H1 (cell line): ENCODE data around the gene RGS3. TPM values are rescaled to one million over a fixed set of nuclear protein-coding genes. Genes with fewer than 3 reads are reported as not detected.

Source experiments
- CTCF ChIA-PET: fragments of 300-600 bp; sonication (Branson Sonifier 250); formaldehyde crosslinking; loops from one replicate; lab custom pipeline; 2021; ENCODE audit not compliant: partially characterized antibody; lab: Charles Lee
- POLR2A ChIA-PET: fragments of 300-600 bp; sonication (Branson Sonifier 250); formaldehyde crosslinking; loops from one replicate; lab custom pipeline; 2021; ENCODE audit warnings: inconsistent platforms; ENCODE audit not compliant: partially characterized antibody; lab: Charles Lee
- DNase-seq, 2 experiments: peaks; one replicate each; pipeline versions ENCODE4 v3.0.0 to v3.0.0-alpha.2; 2010 to 2022; ENCODE audit warnings: low spot score in 2 of 2, low read depth in 1 of 2, mixed read lengths in 1 of 2
- FAIRE-seq: peaks from 2 replicates; lab custom pipeline; 2011; peaks lifted over from hg19 to GRCh38; lab: Jason Lieb, UNC
- H2AFZ ChIP-seq: 2 replicates; pipeline ENCODE4 v1.8.1; 2012; ENCODE audit warnings: low read length, inconsistent platforms
- H2AK5ac ChIP-seq: 2 replicates; pipeline ENCODE4 v1.6.1; 2013; ENCODE audit warnings: low read depth, low read length
- H2BK120ac ChIP-seq: replicated peaks from 2 replicates; pipeline ENCODE3; 2013; ENCODE audit warnings: low read depth, low read length, inconsistent platforms
- H2BK12ac ChIP-seq: 2 replicates; pipeline ENCODE4 v1.6.1; 2013; ENCODE audit warnings: low read depth, low read length
- H2BK15ac ChIP-seq: 2 replicates; pipeline ENCODE4 v1.6.1; 2013; ENCODE audit warnings: low read length
- H2BK20ac ChIP-seq: 2 replicates; pipeline ENCODE4 v1.6.1; 2013; ENCODE audit warnings: low read length
- H2BK5ac ChIP-seq: 2 replicates; pipeline ENCODE4 v1.6.1; 2013; ENCODE audit warnings: low read depth, low read length
- H3K14ac ChIP-seq: 2 replicates; pipeline ENCODE4 v1.6.1; 2013; ENCODE audit warnings: inconsistent platforms; ENCODE audit not compliant: insufficient read length
- H3K18ac ChIP-seq: 2 replicates; pipeline ENCODE4 v1.6.1; 2013; ENCODE audit warnings: low read length; ENCODE audit errors: extremely low read depth
- H3K23ac ChIP-seq: 2 replicates; pipeline ENCODE4 v1.6.1; 2013; ENCODE audit warnings: inconsistent platforms; ENCODE audit not compliant: insufficient read length
- H3K23me2 ChIP-seq: 2 replicates; pipeline ENCODE4 v1.6.1; 2013; ENCODE audit warnings: low read depth, low read length
- H3K27ac ChIP-seq: 2 replicates; pipeline ENCODE4 v1.6.1; 2011; ENCODE audit warnings: low read depth, low read length, inconsistent platforms
- H3K27me3 ChIP-seq, 4 experiments: replicated peaks in 1 of 4; 1 replicate in 1 of 4; 2 replicates in 3 of 4; pipeline versions ENCODE4 v1.6.1 to v1.8.1; 2011 to 2013; ENCODE audit warnings: low read length in 3 of 4, mild to moderate bottlenecking in 3 of 4, inconsistent platforms in 2 of 4, mixed read lengths in 2 of 4, moderate library complexity in 1 of 4; ENCODE audit not compliant: control insufficient read depth in 3 of 4, insufficient read depth in 3 of 4; ENCODE audit errors: extremely low read depth in 1 of 4
- H3K36me3 ChIP-seq, 4 experiments: 2 replicates each; pipeline versions ENCODE4 v1.6.1 to v1.8.1; 2011 to 2013; ENCODE audit warnings: mild to moderate bottlenecking in 4 of 4, low read length in 3 of 4, moderate library complexity in 2 of 4, control low read depth in 1 of 4, inconsistent platforms in 1 of 4; ENCODE audit not compliant: insufficient read depth in 4 of 4, control insufficient read depth in 2 of 4
- H3K4ac ChIP-seq: replicated peaks from 2 replicates; pipeline ENCODE3; 2013; ENCODE audit warnings: low read length, low read depth, mixed read lengths, inconsistent platforms; ENCODE audit not compliant: insufficient read length
- H3K4me1 ChIP-seq, 4 experiments: replicated peaks in 1 of 4; 1 replicate in 1 of 4; 2 replicates in 3 of 4; pipeline versions ENCODE4 v1.6.1 to v1.8.1; 2011 to 2013; ENCODE audit warnings: low read length in 3 of 4, inconsistent platforms in 2 of 4, mixed read lengths in 1 of 4; ENCODE audit not compliant: insufficient read depth in 4 of 4, control insufficient read depth in 3 of 4
- H3K4me2 ChIP-seq, 2 experiments: 2 replicates each; pipeline versions ENCODE4 v1.6.1 to v1.8.1; 2011 to 2013; ENCODE audit warnings: low read depth in 2 of 2, low read length in 2 of 2, control low read depth in 1 of 2, inconsistent platforms in 1 of 2, mild to moderate bottlenecking in 1 of 2; ENCODE audit not compliant: insufficient read depth in 1 of 2
- H3K4me3 ChIP-seq, 4 experiments: fragments of 200-600, 300-600 bp in 1 of 4; sonication (generic), shearing (Covaris generic), sonication (Bioruptor Twin) in 1 of 4; 2 replicates each; pipeline versions ENCODE4 v1.5.1 to v1.8.1; 2011 to 2016; ENCODE audit warnings: low read length in 4 of 4, low read depth in 3 of 4, control low read depth in 2 of 4, inconsistent platforms in 2 of 4, mild to moderate bottlenecking in 2 of 4, mixed read lengths in 1 of 4, moderate library complexity in 1 of 4; ENCODE audit not compliant: insufficient read depth in 2 of 4; ENCODE audit errors: extremely low read depth in 1 of 4
- H3K56ac ChIP-seq: replicated peaks from 2 replicates; pipeline ENCODE3; 2013; ENCODE audit warnings: low read depth, mild to moderate bottlenecking, mixed read lengths, low read length, inconsistent platforms; ENCODE audit not compliant: insufficient read length
- H3K79me1 ChIP-seq: 2 replicates; pipeline ENCODE4 v1.6.1; 2013; ENCODE audit warnings: low read depth, low read length, control low read depth
- H3K79me2 ChIP-seq, 2 experiments: 2 replicates each; pipeline versions ENCODE4 v1.6.1 to v1.8.1; 2012 to 2013; ENCODE audit warnings: low read length in 2 of 2, mild to moderate bottlenecking in 2 of 2, inconsistent platforms in 1 of 2; ENCODE audit not compliant: insufficient read depth in 2 of 2, control insufficient read depth in 1 of 2
- H3K9ac ChIP-seq, 4 experiments: replicated peaks in 1 of 4; 1 replicate in 1 of 4; 2 replicates in 3 of 4; pipeline versions ENCODE4 v1.6.1 to v1.8.1; 2011 to 2013; ENCODE audit warnings: low read depth in 3 of 4, low read length in 3 of 4, control low read depth in 2 of 4, mild to moderate bottlenecking in 2 of 4, moderate library complexity in 2 of 4, inconsistent platforms in 1 of 4; ENCODE audit errors: extremely low read depth in 1 of 4
- H3K9me3 ChIP-seq, 2 experiments: 2 replicates each; pipeline versions ENCODE4 v1.6.1 to v1.8.1; 2012 to 2013; ENCODE audit warnings: mild to moderate bottlenecking in 2 of 2, moderate library complexity in 2 of 2, control low read depth in 1 of 2, inconsistent platforms in 1 of 2, low read depth in 1 of 2, low read length in 1 of 2, mixed read lengths in 1 of 2; ENCODE audit not compliant: insufficient read depth in 2 of 2
- H4K20me1 ChIP-seq, 2 experiments: replicated peaks in 1 of 2; 2 replicates each; pipeline versions ENCODE3 to v1.8.1; 2011 to 2013; ENCODE audit warnings: inconsistent platforms in 2 of 2, low read length in 2 of 2, mild to moderate bottlenecking in 1 of 2; ENCODE audit not compliant: insufficient read depth in 2 of 2, control insufficient read depth in 1 of 2
- H4K5ac ChIP-seq: 2 replicates; pipeline ENCODE4 v1.6.1; 2013; ENCODE audit warnings: low read length, low read depth, mixed read lengths, inconsistent platforms; ENCODE audit not compliant: insufficient read length
- H4K8ac ChIP-seq: 2 replicates; pipeline ENCODE4 v1.8.0; 2013; ENCODE audit warnings: mild to moderate bottlenecking, moderate library complexity, low read length, inconsistent platforms; ENCODE audit not compliant: insufficient read depth; ENCODE audit errors: extremely low read depth
- H4K91ac ChIP-seq: replicated peaks from 2 replicates; pipeline ENCODE3; 2013; ENCODE audit warnings: low read length, mixed read lengths, inconsistent platforms; ENCODE audit not compliant: insufficient read length
- CHD2 ChIP-seq: IDR thresholded peaks from 2 replicates; pipeline ENCODE4 v1.6.1; 2012; ENCODE audit warnings: low read length, improper control_type of control experiment
- EGR1 ChIP-seq: IDR thresholded peaks from 2 replicates; pipeline ENCODE4 v1.6.1; 2011; ENCODE audit warnings: low read depth, low read length, borderline replicate concordance
- EP300 ChIP-seq, 2 experiments: IDR thresholded peaks; 1 replicate in 1 of 2; 2 replicates in 1 of 2; pipeline ENCODE4 v1.6.1; 2011 to 2012; ENCODE audit warnings: low read depth in 2 of 2, low read length in 2 of 2, mild to moderate bottlenecking in 2 of 2, borderline replicate concordance in 1 of 2, inconsistent platforms in 1 of 2, moderate library complexity in 1 of 2
- KDM5A ChIP-seq: fragments of 200-600 bp; IDR thresholded peaks from 2 replicates; pipeline ENCODE4 v1.7.1; 2012; ENCODE audit warnings: mild to moderate bottlenecking, low read length, inconsistent platforms, mixed read lengths
- MAFK ChIP-seq: IDR thresholded peaks from 2 replicates; pipeline ENCODE4 v1.6.1; 2012; ENCODE audit warnings: low read depth, mild to moderate bottlenecking, improper control_type of control experiment, low read length
- PHF8 ChIP-seq: fragments of 200-600 bp; sonication (generic); conservative IDR thresholded peaks from 2 replicates; pipeline ENCODE4 v1.7.1; 2012; ENCODE audit warnings: low read depth, mild to moderate bottlenecking, inconsistent platforms, low read length, moderate library complexity
- RAD21 ChIP-seq, 2 experiments: IDR thresholded peaks in 1 of 2; conservative IDR thresholded peaks in 1 of 2; 2 replicates each; pipeline ENCODE4 v1.6.1; 2011; ENCODE audit warnings: low read depth in 2 of 2, low read length in 2 of 2, improper control_type of control experiment in 1 of 2, inconsistent platforms in 1 of 2, mild to moderate bottlenecking in 1 of 2, moderate library complexity in 1 of 2
- SAP30 ChIP-seq: fragments of 300-600 bp; sonication (generic); IDR thresholded peaks from 2 replicates; pipeline ENCODE4 v1.7.1; 2012; ENCODE audit warnings: low read length, moderate library complexity, mild to moderate bottlenecking, inconsistent platforms; ENCODE audit not compliant: insufficient read depth, insufficient replicate concordance
- SP1 ChIP-seq: IDR thresholded peaks from 2 replicates; pipeline ENCODE4 v1.6.1; 2011; ENCODE audit warnings: low read depth, low read length
- TAF1 ChIP-seq: IDR thresholded peaks from 2 replicates; pipeline ENCODE4 v1.6.1; 2011; ENCODE audit warnings: mild to moderate bottlenecking, low read depth, low read length
- TEAD4 ChIP-seq: IDR thresholded peaks from 2 replicates; pipeline ENCODE4 v1.6.1; 2012; ENCODE audit warnings: low read depth, low read length, inconsistent platforms, mixed read lengths
- WGBS, 2 experiments: shearing (Covaris generic) in 1 of 2; methylation state at CpG; one replicate each; pipeline versions ENCODE4 v1.1.6 to v1.1.7; 2013 to 2015; ENCODE audit warnings: low lambda C conversion rate in 2 of 2, mixed read lengths in 2 of 2, inconsistent platforms in 1 of 2, low coverage in 1 of 2, missing lambda C conversion rate in 1 of 2; ENCODE audit not compliant: insufficient replicate concordance in 2 of 2, insufficient coverage in 1 of 2, insufficient read length in 1 of 2; ENCODE audit errors: extremely low coverage in 1 of 2, missing lambda C conversion rate in 1 of 2; 5-methylcytosine and 5-hydroxymethylcytosine counted together
- polyA plus RNA-seq, 7 experiments: library from polyadenylated mRNA; depleted of rRNA in 3 of 7; stranded (reverse) in 5 of 7; unstranded in 2 of 7; fragments of >200 nt in 5 of 7; fragments of 200-250 nt in 2 of 7; gene quantifications; 1 replicate in 5 of 7; 2 replicates in 1 of 7; 4 replicates in 1 of 7; pipeline versions ENCODE4 v1.2.1 to v1.2.3, GENCODE V29; 2011 to 2013; ENCODE audit warnings: missing spikeins in 2 of 7, mixed read lengths in 2 of 7
- total RNA-seq: library from RNA; stranded (reverse); fragmentation: NEBNext Ultra II Directional; extraction: Animal tissue kit (Norgen Biotek cat#: 25700); gene quantifications from 2 replicates; pipeline ENCODE4 v1.2.1, GENCODE V29; 2021

Gene RGS3
- total and polyA plus RNA-seq, 2 of the 8 experiments (the other 6 are each of a cell fraction or from before 2014, with no cell fraction given), result 12.6 to 18.2 TPM

GRCh38 chr9:113593682-113594281 is 130.3 kb downstream of the RGS3 start:
- H3K9me3 ChIP-seq, result no peaks in the 10 kb centered on the region
- CTCF ChIA-PET, result interaction anchor here (0.6 to 28.3 kb wide), 14 partner anchors 9 to 673 kb away, joined by 3 to 1065 read pairs (median 4); no protein-coding TSS in a partner anchor
- H3K4ac ChIP-seq, result no peak overlapping the region
- FAIRE-seq (peak; percentile 32), DNase-seq (peak; percentile 86 to 94)
- no peak overlapping the region for H3K56ac ChIP-seq
- H3K36me3 ChIP-seq, result peaks cover 4 to 22% (median 9%) of the 10 kb centered on the region in 4 experiments; a peak in 5 of 8 replicates
- peak overlapping the region; percentile 35 to 60 (median 58) for H3K9ac ChIP-seq
- 1% methylated on average over 14 of the region's 15 CpGs; no CpG with 5 or more reads in 1 of the 2 experiments for WGBS, 2 experiments
- POLR2A ChIA-PET, result interaction anchor here (0.6 to 4.4 kb wide), 24 partner anchors 9 to 284 kb away, joined by 3 to 46 read pairs (median 4); partner anchors contain the start of genes C9orf43 and POLE3
- peak overlapping the region; percentile 66; the same call in 1 of the 2 replicates for H2BK5ac ChIP-seq
- H3K27me3 ChIP-seq, result no peaks in the 10 kb centered on the region
- peak overlapping the region; percentile 88 to 90 for H3K4me2 ChIP-seq
- peaks cover 8% of the 10 kb centered on the region; the same call in 1 of the 2 replicates for H3K23me2 ChIP-seq
- H2BK15ac ChIP-seq, result no peak overlapping the region
- H3K79me1 ChIP-seq, result peaks cover 15% of the 10 kb centered on the region; the same call in 1 of the 2 replicates
- peak overlapping the region; percentile 43 to 72 (median 65) for H3K4me3 ChIP-seq
- H3K14ac ChIP-seq, result no peak overlapping the region
- no peak overlapping the region for H2BK12ac ChIP-seq
- peaks cover 1 to 2% of the 10 kb centered on the region in 2 experiments for H4K20me1 ChIP-seq
- H2AK5ac ChIP-seq, result no peak overlapping the region
- H3K23ac ChIP-seq, result no peak overlapping the region
- H2BK120ac ChIP-seq, result peak overlapping the region; percentile 7
- H3K27ac ChIP-seq, result peak overlapping the region; percentile 52
- no peak overlapping the region for H4K8ac ChIP-seq
- peaks cover 10 to 23% (median 15%) of the 10 kb centered on the region in 4 experiments for H3K4me1 ChIP-seq
- 0 out of 2 replicates have a peak overlapping the region, but pooled peaks have one; percentile 5 for H2BK20ac ChIP-seq
- no peak overlapping the region for H4K5ac ChIP-seq
- peaks cover 0 to 11% of the 10 kb centered on the region in 2 experiments; a peak in 1 of 4 replicates for H3K79me2 ChIP-seq
- H2AFZ ChIP-seq, result no peak overlapping the region
- H3K18ac ChIP-seq, result peak overlapping the region; percentile 82
- no peak overlapping the region for H4K91ac ChIP-seq
- TF ChIP-seq SP1 (peak; percentile 74), EGR1 (0 out of 2 replicates have a peak, but pooled peaks have one; percentile 47), PHF8 (peak; percentile 47; the same call in 1 of the 2 replicates), TAF1 (peak; percentile 95), SAP30 (peak; percentile 60), KDM5A (no peak), EP300 (IDR thresholded peaks at IDR 0.05; ENCODE audit: borderline replicate concordance in 1 of 2, low read depth in 2 of 2, low read length in 2 of 2) (peak in 1 of 2 experiments; percentile 78; a peak in 1 of 3 replicates), TEAD4 (peak; percentile 64; the same call in 1 of the 2 replicates), CHD2 (0 out of 2 replicates have a peak, but pooled peaks have one; percentile 36), RAD21 (IDR thresholded peaks at IDR 0.05 in 1 of 2, conservative IDR thresholded peaks at IDR 0.05 in 1 of 2; ENCODE audit: low read depth in 2 of 2, low read length in 2 of 2) (peak in 1 of 2 experiments; percentile 3; a peak in 1 of 4 replicates), MAFK (peak; percentile 62; the same call in 1 of the 2 replicates)
